Calu3 (cell line): ENCODE results near the gene RAI1. TPM values are rescaled to one million over a fixed set of nuclear protein-coding genes. Genes with fewer than 3 reads are reported as not detected.

Experiments
- BruUV-seq: library from RNA; stranded (reverse); fragments of 400-500 nt; replicated peaks from 2 replicates; lab custom pipeline; 2021; lab: Mats Ljungman, UMichigan
- CTCF ChIA-PET: fragments of 300-600 bp; sonication (Branson Sonifier 250); formaldehyde crosslinking; loops from one replicate; lab custom pipeline; 2022; ENCODE audit warnings: antibody characterized with exemption; lab: Charles Lee
- DNase-seq: peaks from one replicate; pipeline ENCODE4 v3.0.0; 2022
- H3K27ac Mint-ChIP-seq: one replicate; pipeline ENCODE4 v1.8.0; 2022; ENCODE audit warnings: mixed read lengths; ENCODE audit not compliant: unreplicated experiment
- H3K27me3 Mint-ChIP-seq: one replicate; pipeline ENCODE4 v1.8.0; 2022; ENCODE audit warnings: mixed read lengths; ENCODE audit not compliant: unreplicated experiment
- H3K36me3 Mint-ChIP-seq: one replicate; pipeline ENCODE4 v1.8.0; 2022; ENCODE audit warnings: mild to moderate bottlenecking, moderate library complexity, mixed read lengths; ENCODE audit not compliant: insufficient read depth, unreplicated experiment
- H3K4me1 Mint-ChIP-seq: one replicate; pipeline ENCODE4 v1.8.0; 2022; ENCODE audit warnings: mild to moderate bottlenecking, low read depth, mixed read lengths; ENCODE audit not compliant: unreplicated experiment
- H3K4me3 Mint-ChIP-seq: one replicate; pipeline ENCODE4 v1.8.0; 2022; ENCODE audit warnings: mild to moderate bottlenecking, low read depth, moderate library complexity, mixed read lengths; ENCODE audit not compliant: unreplicated experiment
- H3K9me3 Mint-ChIP-seq: one replicate; pipeline ENCODE4 v1.8.0; 2022; ENCODE audit warnings: low read depth, mixed read lengths; ENCODE audit not compliant: unreplicated experiment
- intact Hi-C: fragments of 100-400 bp; cut with micrococcal nuclease; formaldehyde crosslinking; loops from one replicate; pipeline ENCODE4 v1.10.0; 2022; ENCODE audit not compliant: unreplicated experiment
- total RNA-seq: library from RNA; stranded (reverse); gene quantifications from 2 replicates; pipeline ENCODE4 v1.2.3, GENCODE V29; 2022
- TF ChIP-seq, protein P1 (sequence below): fragments of 200-600 bp; IDR thresholded peaks from one replicate; pipeline ENCODE4 v1.8.0; 2022; ENCODE audit warnings: antibody characterized with exemption; ENCODE audit not compliant: unreplicated experiment

The RAI1 gene
- total RNA-seq, 1 experiment from 2014 or later, result 38.0 TPM

DNA sequence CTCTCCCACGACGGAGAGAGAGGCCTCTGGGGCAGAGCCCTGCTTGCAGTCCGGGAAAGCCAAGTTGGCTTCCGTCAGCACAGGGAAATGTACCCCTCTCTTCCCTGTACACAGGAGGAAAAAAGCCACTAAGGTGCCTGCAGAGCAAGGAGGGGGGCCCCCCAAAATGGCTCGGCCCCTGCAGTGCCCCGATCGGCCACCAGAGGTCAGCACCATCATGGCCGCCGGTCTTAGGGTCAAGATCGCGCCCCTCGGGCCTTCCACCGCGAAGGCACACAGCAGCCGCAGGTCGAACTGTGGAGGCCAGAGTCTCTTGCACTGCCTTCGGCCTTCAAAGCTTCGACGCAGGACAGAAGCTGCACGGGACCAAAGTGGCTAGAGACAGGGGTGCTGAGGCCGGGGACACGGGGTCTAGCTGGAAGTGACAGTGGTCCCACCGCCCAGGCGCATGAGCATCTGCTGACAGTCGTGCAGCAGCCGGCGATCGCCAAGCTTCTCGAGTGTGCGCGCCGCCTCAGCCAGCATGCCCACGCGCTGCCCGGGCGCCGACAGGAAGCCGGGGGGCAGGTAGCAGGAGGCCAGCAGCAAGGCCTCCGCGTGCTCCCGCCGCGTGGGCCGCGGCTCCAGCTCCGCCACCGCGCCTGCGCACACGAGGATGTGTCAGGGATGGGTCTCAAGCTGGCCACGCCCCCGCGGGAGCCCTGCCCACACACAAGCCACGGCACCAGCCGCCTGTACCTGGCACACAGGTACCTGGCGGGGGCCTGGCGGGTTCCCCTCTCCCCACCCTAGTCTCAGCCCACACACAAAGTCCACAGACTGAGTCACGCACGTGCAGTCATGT lies 131.2 kb downstream of the RAI1 start:
- H3K4me3 Mint-ChIP-seq, result no peak overlapping the region

DNA sequence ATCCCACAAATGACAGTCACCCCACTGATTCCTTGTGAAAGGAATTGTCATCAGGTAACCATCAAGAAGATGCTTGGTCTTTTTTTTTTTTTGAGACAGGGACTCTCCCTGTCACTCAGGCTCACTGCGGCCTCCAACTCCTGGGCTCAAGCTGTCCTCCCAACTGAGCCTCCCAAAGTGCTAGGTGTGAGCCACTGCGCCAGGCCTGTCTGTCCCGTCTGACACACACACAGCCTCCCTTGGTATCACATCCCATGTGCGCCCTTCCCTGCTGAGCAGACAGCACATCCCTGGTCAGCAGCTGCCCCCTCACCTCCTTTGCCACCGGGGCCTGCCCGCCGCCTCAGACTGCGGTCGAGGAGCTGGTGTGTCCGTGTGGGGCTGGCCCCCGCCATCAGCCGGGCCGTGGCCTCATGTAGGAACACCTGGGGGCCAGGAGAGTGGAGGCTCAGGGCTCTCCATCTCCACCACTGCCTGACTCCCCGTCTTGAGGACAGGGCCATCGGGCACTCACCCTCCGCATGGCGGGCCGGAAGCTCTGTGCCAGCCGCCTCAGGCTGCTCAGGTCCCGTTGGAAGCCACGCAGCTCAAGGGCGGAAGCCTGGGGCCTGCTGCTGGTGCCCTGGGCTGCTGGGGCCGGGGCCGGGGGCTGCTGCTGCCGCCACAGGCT lies 131.9 kb downstream of the RAI1 start:
- Mint-ChIP-seq H3K4me3 (no peak overlapping the region), H3K36me3 (peaks cover 77% of the 10 kb centered on the region), H3K27me3 (no peaks in the 10 kb centered on the region), H3K4me1 (peaks cover under 1% of the 10 kb centered on the region), H3K27ac (no peak overlapping the region), H3K9me3 (no peaks in the 10 kb centered on the region)
- intact Hi-C loops, result loop anchor here (10.0 kb wide), 1 partner anchor 52 kb away; no protein-coding TSS in a partner anchor
- TF ChIP-seq, protein P1, sequence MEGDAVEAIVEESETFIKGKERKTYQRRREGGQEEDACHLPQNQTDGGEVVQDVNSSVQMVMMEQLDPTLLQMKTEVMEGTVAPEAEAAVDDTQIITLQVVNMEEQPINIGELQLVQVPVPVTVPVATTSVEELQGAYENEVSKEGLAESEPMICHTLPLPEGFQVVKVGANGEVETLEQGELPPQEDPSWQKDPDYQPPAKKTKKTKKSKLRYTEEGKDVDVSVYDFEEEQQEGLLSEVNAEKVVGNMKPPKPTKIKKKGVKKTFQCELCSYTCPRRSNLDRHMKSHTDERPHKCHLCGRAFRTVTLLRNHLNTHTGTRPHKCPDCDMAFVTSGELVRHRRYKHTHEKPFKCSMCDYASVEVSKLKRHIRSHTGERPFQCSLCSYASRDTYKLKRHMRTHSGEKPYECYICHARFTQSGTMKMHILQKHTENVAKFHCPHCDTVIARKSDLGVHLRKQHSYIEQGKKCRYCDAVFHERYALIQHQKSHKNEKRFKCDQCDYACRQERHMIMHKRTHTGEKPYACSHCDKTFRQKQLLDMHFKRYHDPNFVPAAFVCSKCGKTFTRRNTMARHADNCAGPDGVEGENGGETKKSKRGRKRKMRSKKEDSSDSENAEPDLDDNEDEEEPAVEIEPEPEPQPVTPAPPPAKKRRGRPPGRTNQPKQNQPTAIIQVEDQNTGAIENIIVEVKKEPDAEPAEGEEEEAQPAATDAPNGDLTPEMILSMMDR, result no peak
- CTCF ChIA-PET, result interaction anchor here (0.6 to 1.3 kb wide), 2 partner anchors 43 to 47 kb away, joined by 3 read pairs; no protein-coding TSS in a partner anchor
- no peak for DNase-seq
- BruUV-seq, result no TSS peak

More for the DNA sequence above, 131.2 kb downstream of the RAI1 start:
- no peaks in the 10 kb centered on the region for H3K9me3 Mint-ChIP-seq
- CTCF ChIA-PET, result interaction anchor here (0.5 kb wide), 1 partner anchor 14 kb away, joined by 3 read pairs; no protein-coding TSS in a partner anchor
- no peaks in the 10 kb centered on the region for H3K4me1 Mint-ChIP-seq
- peaks cover 73% of the 10 kb centered on the region for H3K36me3 Mint-ChIP-seq
- intact Hi-C loops, result loop anchor here (10.0 kb wide), 1 partner anchor 52 kb away; no protein-coding TSS in a partner anchor
- TSS peak; percentile 21 for BruUV-seq
- TF ChIP-seq, protein P1, result peak; percentile 96
- H3K27me3 Mint-ChIP-seq, result no peaks in the 10 kb centered on the region
- H3K27ac Mint-ChIP-seq, result no peak overlapping the region
- DNase-seq, result peak; percentile 62

GRCh38 chr17:17813725-17814095 lies 132.5 kb downstream of the RAI1 start:
- H3K27ac Mint-ChIP-seq, result no peak overlapping the region
- no peak for DNase-seq
- no TSS peak for BruUV-seq
- no peaks in the 10 kb centered on the region for H3K27me3 Mint-ChIP-seq
- H3K4me1 Mint-ChIP-seq, result peaks cover 5% of the 10 kb centered on the region
- no peaks in the 10 kb centered on the region for H3K9me3 Mint-ChIP-seq
- intact Hi-C loops, result loop anchor here (10.0 kb wide), 1 partner anchor 51 kb away; no protein-coding TSS in a partner anchor
- H3K4me3 Mint-ChIP-seq, result no peak overlapping the region
- H3K36me3 Mint-ChIP-seq, result peaks cover 73% of the 10 kb centered on the region
- CTCF ChIA-PET, result interaction anchor here (0.6 to 1.3 kb wide), 2 partner anchors 42 to 46 kb away, joined by 3 read pairs; no protein-coding TSS in a partner anchor
- TF ChIP-seq, protein P1, result no peak
